Measurements from ENCODE around the gene CARNS1. TPM values are rescaled to one million over a fixed set of nuclear protein-coding genes. Genes with fewer than 3 reads are reported as not detected.

CARNS1 gene
- total RNA-seq, 1 experiment from 2014 or later = not detected

GRCh38 chr11:67370351-67371076 is 45.0 kb upstream of the CARNS1 start:
- peaks cover 30% of the 10 kb centered on the region for H3K4me1 Mint-ChIP-seq (ENCODE audit: low read depth, unreplicated experiment)
- intact Hi-C loops (cut with micrococcal nuclease; ENCODE audit: unreplicated experiment) = no loop called here
- peak overlapping the region; percentile 71 for H3K4me3 Mint-ChIP-seq (ENCODE audit: low read depth, unreplicated experiment)
- CTCF ChIA-PET = interaction anchor here (0.6 to 3.0 kb wide), 10 partner anchors 8 to 575 kb away, joined by 3 to 13 read pairs (median 4); partner anchors contain the start of gene POLD4
- H3K27ac Mint-ChIP-seq (ENCODE audit: unreplicated experiment) = no peak overlapping the region
- no peaks in the 10 kb centered on the region for H3K27me3 Mint-ChIP-seq (ENCODE audit: unreplicated experiment)
- no peaks in the 10 kb centered on the region for H3K9me3 Mint-ChIP-seq (ENCODE audit: low read depth, unreplicated experiment)
- no TSS peak for BruUV-seq (replicated peaks)
- DNase-seq = no peak
- peaks cover 50% of the 10 kb centered on the region for H3K36me3 Mint-ChIP-seq (ENCODE audit: insufficient read depth, unreplicated experiment)
- TF ChIP-seq, protein P1, sequence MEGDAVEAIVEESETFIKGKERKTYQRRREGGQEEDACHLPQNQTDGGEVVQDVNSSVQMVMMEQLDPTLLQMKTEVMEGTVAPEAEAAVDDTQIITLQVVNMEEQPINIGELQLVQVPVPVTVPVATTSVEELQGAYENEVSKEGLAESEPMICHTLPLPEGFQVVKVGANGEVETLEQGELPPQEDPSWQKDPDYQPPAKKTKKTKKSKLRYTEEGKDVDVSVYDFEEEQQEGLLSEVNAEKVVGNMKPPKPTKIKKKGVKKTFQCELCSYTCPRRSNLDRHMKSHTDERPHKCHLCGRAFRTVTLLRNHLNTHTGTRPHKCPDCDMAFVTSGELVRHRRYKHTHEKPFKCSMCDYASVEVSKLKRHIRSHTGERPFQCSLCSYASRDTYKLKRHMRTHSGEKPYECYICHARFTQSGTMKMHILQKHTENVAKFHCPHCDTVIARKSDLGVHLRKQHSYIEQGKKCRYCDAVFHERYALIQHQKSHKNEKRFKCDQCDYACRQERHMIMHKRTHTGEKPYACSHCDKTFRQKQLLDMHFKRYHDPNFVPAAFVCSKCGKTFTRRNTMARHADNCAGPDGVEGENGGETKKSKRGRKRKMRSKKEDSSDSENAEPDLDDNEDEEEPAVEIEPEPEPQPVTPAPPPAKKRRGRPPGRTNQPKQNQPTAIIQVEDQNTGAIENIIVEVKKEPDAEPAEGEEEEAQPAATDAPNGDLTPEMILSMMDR (IDR thresholded peaks at IDR 0.05; ENCODE audit: unreplicated experiment) = no peak

GRCh38 chr11:67371189-67371910 is 44.1 kb upstream of the CARNS1 start:
- intact Hi-C loops (cut with micrococcal nuclease; ENCODE audit: unreplicated experiment) = no loop called here
- TF ChIP-seq, protein P1 (IDR thresholded peaks at IDR 0.05; ENCODE audit: unreplicated experiment) = peak; percentile 37
- no peaks in the 10 kb centered on the region for H3K9me3 Mint-ChIP-seq (ENCODE audit: low read depth, unreplicated experiment)
- BruUV-seq (replicated peaks) = TSS peak; percentile 58
- DNase-seq = peak; percentile 61
- H3K27ac Mint-ChIP-seq (ENCODE audit: unreplicated experiment) = peak overlapping the region; percentile 40
- peaks cover 45% of the 10 kb centered on the region for H3K36me3 Mint-ChIP-seq (ENCODE audit: insufficient read depth, unreplicated experiment)
- peaks cover 28% of the 10 kb centered on the region for H3K4me1 Mint-ChIP-seq (ENCODE audit: low read depth, unreplicated experiment)
- CTCF ChIA-PET = interaction anchor here (0.6 to 3.0 kb wide), 9 partner anchors 9 to 576 kb away, joined by 3 to 13 read pairs (median 5); partner anchors contain the start of gene POLD4
- no peaks in the 10 kb centered on the region for H3K27me3 Mint-ChIP-seq (ENCODE audit: unreplicated experiment)
- H3K4me3 Mint-ChIP-seq (ENCODE audit: low read depth, unreplicated experiment) = peak overlapping the region; percentile 71

DNA sequence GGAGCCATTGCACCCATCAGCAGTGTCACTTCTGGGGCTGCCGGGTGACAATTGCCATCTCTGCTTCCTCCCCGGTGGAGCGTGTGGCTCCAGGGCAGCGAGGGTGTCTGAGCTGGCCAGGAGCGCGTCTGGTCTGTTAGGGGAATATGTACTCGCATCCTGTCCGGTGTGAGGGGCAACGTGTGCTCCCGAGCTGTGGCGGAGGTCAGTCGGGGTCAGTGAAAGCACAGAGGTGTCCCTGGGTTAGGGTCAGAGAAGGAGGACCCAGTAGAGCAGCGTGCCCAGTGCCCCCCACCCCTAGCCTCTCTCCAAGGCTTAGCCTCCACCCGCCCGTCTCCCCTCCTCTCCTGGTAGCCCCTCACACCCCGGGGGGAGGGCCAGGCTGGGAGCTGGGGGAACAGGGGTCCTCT is 43.6 kb upstream of the CARNS1 start:
- BruUV-seq (replicated peaks) = no TSS peak
- intact Hi-C loops (cut with micrococcal nuclease; ENCODE audit: unreplicated experiment) = no loop called here
- Mint-ChIP-seq H3K4me1 (ENCODE audit: low read depth, unreplicated experiment) (peaks cover 31% of the 10 kb centered on the region), H3K4me3 (ENCODE audit: low read depth, unreplicated experiment) (peak overlapping the region; percentile 71), H3K36me3 (ENCODE audit: insufficient read depth, unreplicated experiment) (peaks cover 51% of the 10 kb centered on the region), H3K9me3 (ENCODE audit: low read depth, unreplicated experiment) (no peaks in the 10 kb centered on the region), H3K27ac (ENCODE audit: unreplicated experiment) (peak overlapping the region; percentile 40), H3K27me3 (ENCODE audit: unreplicated experiment) (no peaks in the 10 kb centered on the region)
- DNase-seq = no peak
- TF ChIP-seq, protein P1 (IDR thresholded peaks at IDR 0.05; ENCODE audit: unreplicated experiment) = no peak
- CTCF ChIA-PET = interaction anchor here (0.7 to 3.0 kb wide), 3 partner anchors 15 to 26 kb away, joined by 5 to 13 read pairs (median 5); partner anchors contain the start of gene POLD4

DNA sequence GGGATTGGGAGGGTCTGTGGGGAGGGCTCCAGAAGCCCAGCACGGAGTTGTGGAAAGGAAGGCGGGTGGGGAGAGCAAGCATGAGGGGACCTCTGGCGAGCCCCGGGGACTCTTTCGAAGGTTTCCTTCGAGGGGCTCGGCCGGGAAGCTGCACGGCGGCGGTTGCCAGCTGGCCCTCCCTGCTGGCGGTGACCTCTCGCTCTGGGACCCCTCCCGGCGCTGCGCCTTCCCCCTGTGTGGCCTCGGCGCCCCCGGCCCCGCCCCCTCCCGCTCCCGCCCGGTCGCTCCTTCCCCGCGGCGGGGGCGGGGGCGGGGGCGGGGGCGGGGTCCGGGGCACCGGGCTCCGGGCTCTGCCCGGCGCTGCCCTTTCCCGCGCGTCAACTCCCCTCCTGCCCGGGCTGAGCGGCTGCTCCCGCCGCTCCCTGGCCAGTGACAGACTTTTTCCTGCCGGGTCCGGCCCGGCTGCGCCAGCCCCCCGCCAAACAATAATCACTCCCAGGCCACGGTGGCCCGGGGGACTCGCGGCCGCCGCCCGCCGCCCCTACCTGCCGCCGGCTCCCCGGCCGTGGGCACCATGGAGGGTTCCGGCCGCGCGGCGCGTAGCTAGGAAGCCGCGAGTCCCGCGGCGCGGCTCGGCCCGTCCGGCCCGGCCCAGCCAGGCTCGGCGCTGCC is 43.0 kb upstream of the CARNS1 start:
- Mint-ChIP-seq H3K4me1 (ENCODE audit: low read depth, unreplicated experiment) (peaks cover 37% of the 10 kb centered on the region), H3K36me3 (ENCODE audit: insufficient read depth, unreplicated experiment) (peaks cover 52% of the 10 kb centered on the region), H3K27me3 (ENCODE audit: unreplicated experiment) (no peaks in the 10 kb centered on the region), H3K9me3 (ENCODE audit: low read depth, unreplicated experiment) (no peaks in the 10 kb centered on the region), H3K27ac (ENCODE audit: unreplicated experiment) (peak overlapping the region; percentile 40), H3K4me3 (ENCODE audit: low read depth, unreplicated experiment) (peak overlapping the region; percentile 71)
- BruUV-seq (replicated peaks) = no TSS peak
- intact Hi-C loops (cut with micrococcal nuclease; ENCODE audit: unreplicated experiment) = no loop called here
- CTCF ChIA-PET = interaction anchor here (0.7 to 3.0 kb wide), 5 partner anchors 15 to 27 kb away, joined by 5 to 33 read pairs (median 13); partner anchors contain the start of gene POLD4
- TF ChIP-seq, protein P1 (IDR thresholded peaks at IDR 0.05; ENCODE audit: unreplicated experiment) = no peak
- DNase-seq = no peak

Data from Calu3 (cell line).